GM20431 (cell line): ENCODE measurements around the gene FBXO41.

Experiments used
- in situ Hi-C: fragments of 300-500 bp; cut with MseI, MboI; formaldehyde crosslinking; loops from one replicate; pipeline ENCODE4 v1.15.0; 2020; ENCODE audit warnings: low sequenced_read_pairs; ENCODE audit not compliant: unreplicated experiment

The FBXO41 gene

DNA sequence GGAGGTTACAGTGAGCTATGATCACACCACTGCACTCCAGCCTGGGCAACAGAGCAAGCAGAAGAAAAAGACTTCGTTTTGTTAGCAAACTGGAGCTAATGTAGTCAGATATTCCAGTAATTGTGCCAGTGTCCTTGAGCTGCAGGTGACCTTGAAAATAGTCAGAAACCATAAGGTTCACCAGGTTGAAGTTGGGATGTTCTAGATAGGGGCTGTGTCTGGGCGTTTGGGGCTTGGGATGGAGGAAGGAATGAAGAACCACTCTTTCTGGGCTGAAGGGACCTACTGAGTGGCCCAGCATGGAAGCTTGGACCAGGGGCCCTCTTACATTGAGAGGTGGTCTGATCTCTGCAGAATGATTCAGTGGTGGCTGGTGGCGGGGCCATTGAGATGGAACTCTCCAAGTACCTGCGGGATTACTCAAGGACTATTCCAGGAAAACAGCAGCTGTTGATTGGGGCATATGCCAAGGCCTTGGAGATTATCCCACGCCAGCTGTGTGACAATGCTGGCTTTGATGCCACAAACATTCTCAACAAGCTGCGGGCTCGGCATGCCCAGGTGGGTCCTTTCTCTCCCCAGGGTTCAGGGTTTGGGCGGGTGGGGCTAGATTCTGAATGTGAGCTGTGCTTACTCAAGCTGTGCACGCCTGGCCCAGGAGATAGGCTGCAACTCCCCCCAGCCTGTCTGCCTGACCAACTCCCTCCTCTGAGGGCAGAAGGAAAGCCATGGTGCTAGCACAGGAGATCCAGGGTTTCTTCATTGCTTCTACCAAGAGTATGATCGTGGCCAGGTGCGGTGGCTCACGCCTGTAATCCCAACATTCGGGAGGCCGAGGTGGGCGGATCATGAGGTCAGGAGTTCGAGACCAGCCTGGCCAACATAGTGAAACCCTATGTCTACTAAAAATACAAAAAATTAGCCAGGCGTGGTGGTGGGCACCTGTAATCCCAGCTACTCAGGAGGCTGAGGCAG lies 33.1 kb downstream of the FBXO41 start:
- in situ Hi-C loops = no loop called here

DNA sequence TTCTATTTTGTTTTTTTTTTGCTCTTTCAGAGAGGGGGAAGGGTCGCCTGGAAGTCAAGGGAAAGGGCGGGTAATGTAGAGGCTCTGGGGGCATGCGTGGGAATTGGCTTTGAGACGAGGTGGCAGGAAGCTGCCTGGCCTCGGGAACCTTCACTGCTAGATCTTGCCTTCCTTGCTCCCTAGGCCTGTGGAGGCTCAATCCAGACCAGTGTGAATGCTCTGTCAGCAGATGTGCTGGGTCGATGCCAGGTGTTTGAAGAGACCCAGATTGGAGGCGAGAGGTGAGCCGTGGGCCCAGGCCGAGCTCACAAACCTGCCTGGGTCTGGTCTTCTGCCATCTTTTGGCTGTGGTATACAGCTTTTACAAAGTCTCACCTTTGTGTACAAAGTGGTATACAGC lies 34.6 kb downstream of the FBXO41 start:
- in situ Hi-C loops = no loop called here

DNA sequence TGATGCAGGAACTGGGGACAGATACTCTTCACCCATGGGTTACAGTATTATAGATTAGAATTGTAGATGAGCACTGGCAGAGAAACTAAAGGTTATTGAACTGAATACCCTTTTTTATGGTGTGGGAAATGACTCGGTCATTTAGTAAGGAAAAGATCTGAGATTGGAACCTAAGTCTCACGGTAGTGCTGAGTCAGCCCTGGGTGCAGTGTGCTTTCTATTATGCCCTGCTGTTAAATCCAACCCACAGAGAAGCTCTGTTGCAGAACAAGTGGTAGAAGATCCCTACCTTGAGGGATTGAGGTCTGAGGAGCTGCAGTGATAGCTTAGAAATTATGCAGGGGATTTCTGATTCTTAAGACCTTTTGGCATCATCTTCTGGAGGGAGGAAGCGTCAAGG lies 37.4 kb downstream of the FBXO41 start:
- in situ Hi-C loops = no loop called here

DNA sequence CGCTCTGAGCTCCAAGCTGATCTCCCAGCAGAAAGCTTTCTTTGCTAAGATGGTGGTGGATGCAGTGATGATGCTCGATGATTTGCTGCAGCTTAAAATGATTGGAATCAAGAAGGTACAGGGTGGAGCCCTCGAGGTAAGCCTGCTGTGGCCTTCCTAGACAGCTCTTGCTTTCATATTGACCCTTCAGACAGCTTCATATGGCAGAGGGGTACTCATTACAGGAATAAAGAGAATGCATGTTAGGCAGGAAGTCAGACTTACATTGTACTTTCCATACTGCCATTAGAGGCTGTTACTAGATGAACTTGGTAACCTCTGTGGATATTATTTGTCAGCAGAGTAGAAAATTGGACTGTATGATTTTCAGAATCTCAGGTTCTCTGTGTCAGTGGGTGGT lies 39.7 kb downstream of the FBXO41 start:
- in situ Hi-C loops = no loop called here

DNA sequence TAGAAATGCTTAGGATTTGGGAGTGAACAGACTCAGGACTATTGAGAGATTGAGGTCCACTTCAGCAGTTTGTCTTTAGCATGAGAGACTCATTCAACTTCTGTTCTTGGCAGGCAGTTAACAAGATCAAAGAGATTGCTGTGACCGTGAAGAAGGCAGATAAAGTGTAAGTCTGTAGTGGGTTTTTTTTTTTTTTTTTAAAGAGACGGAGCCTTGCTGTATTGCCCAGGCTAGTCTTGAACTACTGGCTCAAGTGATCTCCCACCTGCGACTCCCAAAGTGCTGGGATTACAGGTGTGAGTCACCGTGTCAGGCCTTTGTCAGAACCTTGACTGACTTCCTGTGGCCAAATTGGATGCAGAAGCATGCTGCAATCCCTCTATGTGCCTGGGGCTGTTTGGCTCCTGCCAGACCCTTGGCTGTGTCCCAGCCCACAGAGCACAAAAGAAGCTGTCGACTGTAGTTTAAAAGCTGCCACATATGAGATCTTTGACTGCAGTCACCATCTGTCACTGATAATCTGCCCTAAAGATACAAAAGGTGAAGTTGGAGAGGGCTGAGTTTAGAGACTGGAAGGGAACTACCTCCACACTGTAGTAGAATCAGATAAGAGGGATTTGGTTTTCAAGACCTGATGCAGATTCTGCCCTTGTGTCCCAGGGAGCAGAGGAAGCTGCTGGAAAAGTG lies 40.3 kb downstream of the FBXO41 start:
- in situ Hi-C loops = no loop called here

GRCh38 chr2:73239776-73240175 lies 44.5 kb downstream of the FBXO41 start:
- in situ Hi-C loops = no loop called here

- in situ Hi-C loops = no loop called here
Observed at GRCh38 chr2:73238976-73239375, 45.3 kb downstream of the FBXO41 start.

- in situ Hi-C loops = no loop called here
Observed at GRCh38 chr2:73238149-73238548, 46.1 kb downstream of the FBXO41 start.

DNA sequence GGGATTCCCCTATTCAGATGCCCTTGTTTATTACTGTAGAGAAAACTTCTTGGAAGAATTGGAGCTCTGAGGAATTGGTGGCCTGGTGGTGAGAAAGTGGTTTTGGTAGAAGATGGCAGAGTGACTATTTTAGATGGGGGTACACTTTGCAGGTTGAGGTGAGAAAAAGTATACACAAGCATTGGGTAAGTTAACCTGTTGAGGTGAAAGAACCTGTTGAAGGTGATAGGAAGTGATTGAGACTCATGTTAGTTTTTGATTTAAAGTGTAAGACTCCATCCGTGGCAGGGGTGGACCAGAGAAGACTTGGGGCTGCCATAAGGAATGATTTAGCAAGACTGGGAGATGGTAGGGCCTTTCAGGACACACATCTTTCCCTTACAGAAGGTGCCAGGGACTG lies 47.1 kb downstream of the FBXO41 start:
- in situ Hi-C loops = no loop called here

DNA sequence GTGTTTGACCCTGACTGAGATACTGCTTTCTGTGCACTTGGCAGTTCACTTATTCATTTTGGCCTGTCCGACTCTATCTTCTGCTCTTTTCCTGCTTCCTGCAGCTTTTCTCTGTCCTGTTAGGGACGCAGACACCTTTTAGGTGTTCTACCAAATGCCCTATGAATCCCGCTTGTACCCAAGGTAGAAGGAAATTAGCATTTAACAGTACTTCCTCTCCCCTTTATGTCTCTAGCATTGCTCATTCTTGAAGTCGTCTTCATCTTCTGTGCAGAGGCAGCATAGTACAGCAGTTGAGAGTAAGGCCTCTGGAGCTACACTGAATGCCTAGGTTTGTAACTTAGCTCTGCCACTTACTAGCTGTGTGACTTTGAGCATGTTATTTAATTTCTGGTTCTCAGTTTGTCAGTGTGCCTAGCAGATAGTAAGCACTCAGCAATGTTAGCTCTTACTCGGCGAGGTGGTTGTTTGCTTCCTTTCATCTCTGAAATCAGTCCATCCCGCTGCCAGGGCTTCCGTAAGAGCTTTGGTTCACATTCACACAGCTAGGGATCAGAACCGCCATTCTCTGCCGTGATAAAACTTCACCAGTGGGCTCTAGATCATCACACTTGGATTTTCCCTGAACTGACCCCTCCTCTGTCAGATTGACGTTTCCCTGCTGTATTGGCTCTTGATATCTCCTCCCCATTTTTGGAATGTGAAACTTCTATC lies 48.8 kb downstream of the FBXO41 start:
- in situ Hi-C loops = no loop called here

GRCh38 chr2:73233932-73234832 lies 50.1 kb downstream of the FBXO41 start, which contains the start of gene CCT7:
Gene CCT7, plus strand, starts transcription at chr2:73234308. Its CDS starts 71 bp downstream, at chr2:73234379.
- in situ Hi-C loops = no loop called here

GRCh38 chr2:73233154-73233931 lies 50.9 kb downstream of the FBXO41 start, which contains the start of gene PRADC1:
Gene PRADC1, minus strand, starts transcription at chr2:73233239. Its CDS starts 79 bp downstream, at chr2:73233160.
- in situ Hi-C loops = no loop called here

GRCh38 chr2:73232403-73233153 lies 51.7 kb downstream of the FBXO41 start:
- in situ Hi-C loops = no loop called here

- in situ Hi-C loops = no loop called here
Observed at GRCh38 chr2:73228631-73229030, 55.6 kb downstream of the FBXO41 start.

DNA sequence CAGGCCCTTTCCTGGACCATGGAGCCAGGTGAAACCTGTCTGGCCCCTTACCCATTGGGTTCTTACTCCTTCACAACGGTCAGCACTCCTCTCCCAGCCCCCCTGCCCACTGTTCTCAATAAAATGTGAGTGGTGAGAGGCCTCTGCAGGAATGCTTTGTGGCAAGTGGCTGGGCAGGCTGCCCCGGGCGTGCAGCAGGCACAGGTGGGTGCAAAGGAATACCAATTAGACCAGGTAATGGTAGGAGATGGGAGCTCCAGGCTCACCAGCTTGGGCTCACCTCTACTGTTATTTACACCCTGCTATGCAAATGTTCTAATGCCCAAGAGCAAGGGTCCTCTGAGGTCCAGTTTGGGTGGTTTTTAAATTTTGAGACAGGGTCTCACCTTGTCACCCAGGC lies 57.2 kb downstream of the FBXO41 start:
- in situ Hi-C loops = no loop called here

DNA sequence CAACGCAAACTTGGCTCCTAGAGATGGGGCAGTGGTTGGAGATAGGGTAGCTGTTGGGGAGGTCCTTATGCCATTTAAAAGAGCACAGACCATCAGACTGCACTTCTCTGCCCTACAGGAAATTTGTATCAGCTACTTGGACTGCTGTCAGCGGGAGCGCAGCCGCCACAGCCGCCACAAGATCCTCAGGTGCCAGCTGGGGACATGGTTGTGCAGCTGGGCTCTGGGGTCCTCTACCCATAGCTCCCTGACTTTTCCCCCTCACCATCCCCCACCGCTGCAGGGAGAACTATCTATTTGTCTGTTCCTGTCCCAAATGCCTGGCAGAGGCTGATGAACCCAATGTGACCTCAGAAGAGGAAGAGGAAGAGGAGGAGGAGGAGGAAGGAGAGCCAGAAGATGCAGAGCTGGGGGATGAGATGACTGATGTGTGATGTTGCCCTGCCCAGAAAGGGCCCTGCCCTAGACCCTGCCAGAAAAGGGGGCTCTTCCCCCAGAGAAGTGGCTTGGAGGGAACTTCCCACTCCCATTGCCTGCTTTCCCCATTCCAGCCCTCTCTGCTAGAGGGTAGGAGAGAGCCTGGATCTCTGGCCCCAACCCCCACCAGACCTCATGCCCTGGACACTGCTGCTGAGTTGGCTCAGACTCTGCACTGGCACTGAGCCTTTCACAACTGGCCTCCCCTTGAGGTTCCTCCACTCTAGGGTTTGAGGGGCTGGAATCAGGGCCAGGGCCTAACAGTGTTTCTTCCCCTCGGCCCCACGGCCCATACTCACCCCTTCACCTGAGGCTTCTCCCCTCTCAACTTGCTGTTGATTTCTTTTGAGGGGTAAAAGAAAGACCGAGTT lies 58.5 kb downstream of the FBXO41 start:
- in situ Hi-C loops = no loop called here

GRCh38 chr2:73223821-73224220 lies 60.5 kb downstream of the FBXO41 start:
- in situ Hi-C loops = no loop called here
